GM23338 (cell line): Measurements from ENCODE around the gene EPHA6. TPM values are rescaled to one million over a fixed set of nuclear protein-coding genes. Genes with fewer than 3 reads are reported as not detected.

Experiments used
- ATAC-seq: fragments of 200-7000 bp; cut with Tn5 transposase; 3 replicates; pipeline ENCODE4 v1.9.1; 2020
- DNase-seq: peaks from one replicate; pipeline ENCODE4 v3.0.0-alpha.2; 2015; ENCODE audit warnings: low spot score
- H2AFZ ChIP-seq: fragments of 200-600 bp; sonication (generic); 2 replicates; pipeline ENCODE4 v1.8.0; 2016; ENCODE audit warnings: antibody characterized with exemption, mild to moderate bottlenecking, moderate library complexity
- H3F3A ChIP-seq: fragments of 200-600 bp; sonication (generic); replicated peaks from 2 replicates; pipeline ENCODE4 v1.8.0; 2017; ENCODE audit warnings: antibody characterized with exemption, mixed run types, low read depth
- H3K27ac ChIP-seq: fragments of 200-600 bp; sonication (generic); 2 replicates; pipeline ENCODE4 v1.6.1; 2016; ENCODE audit warnings: low read depth
- H3K27me3 ChIP-seq: fragments of 200-600 bp; sonication (generic); 2 replicates; pipeline ENCODE4 v1.8.0; 2016; ENCODE audit warnings: mild to moderate bottlenecking, mixed run types, moderate library complexity; ENCODE audit not compliant: insufficient read depth
- H3K36me3 ChIP-seq: fragments of 200-600 bp; sonication (generic); 2 replicates; pipeline ENCODE4 v1.8.0; 2016; ENCODE audit warnings: mild to moderate bottlenecking; ENCODE audit not compliant: insufficient read depth
- H3K4me1 ChIP-seq: fragments of 200-600 bp; sonication (generic); 2 replicates; pipeline ENCODE4 v1.8.0; 2016; ENCODE audit warnings: mild to moderate bottlenecking, moderate library complexity; ENCODE audit not compliant: insufficient read depth
- H3K4me2 ChIP-seq: fragments of 200-600 bp; sonication (generic); 2 replicates; pipeline ENCODE4 v1.7.1; 2017; ENCODE audit warnings: mixed run types
- H3K4me3 ChIP-seq: fragments of 200-600 bp; sonication (generic); 2 replicates; pipeline ENCODE4 v1.6.1; 2016; ENCODE audit warnings: mixed run types
- H3K79me2 ChIP-seq: fragments of 200-600 bp; sonication (generic); replicated peaks from 2 replicates; pipeline ENCODE4 v1.8.0; 2017; ENCODE audit warnings: mild to moderate bottlenecking; ENCODE audit not compliant: insufficient read depth
- H3K9me2 ChIP-seq: fragments of 200-600 bp; sonication (generic); 2 replicates; pipeline ENCODE4 v1.8.0; 2017; ENCODE audit not compliant: insufficient read depth
- H4K20me1 ChIP-seq: fragments of 200-600 bp; sonication (generic); replicated peaks from 2 replicates; pipeline ENCODE4 v1.8.0; 2017; ENCODE audit warnings: mild to moderate bottlenecking; ENCODE audit not compliant: insufficient read depth
- H3K27ac Mint-ChIP-seq: 2 replicates; pipeline ENCODE4 v1.8.0; 2020; ENCODE audit warnings: inconsistent platforms, mild to moderate bottlenecking, moderate library complexity, mixed read lengths
- H3K27me3 Mint-ChIP-seq: 3 replicates; pipeline ENCODE4 v1.8.0; 2022; ENCODE audit warnings: low read depth, mild to moderate bottlenecking, moderate library complexity, mixed read lengths, inconsistent platforms; ENCODE audit not compliant: insufficient read depth, poor library complexity
- H3K36me3 Mint-ChIP-seq: 3 replicates; pipeline ENCODE4 v1.8.0; 2021; ENCODE audit warnings: low read depth, mild to moderate bottlenecking, inconsistent platforms, moderate library complexity, mixed read lengths
- H3K4me1 Mint-ChIP-seq: 3 replicates; pipeline ENCODE4 v1.8.0; 2020; ENCODE audit warnings: mild to moderate bottlenecking, inconsistent platforms, mixed read lengths
- H3K4me3 Mint-ChIP-seq: 3 replicates; pipeline ENCODE4 v1.8.0; 2021; ENCODE audit warnings: moderate library complexity, mild to moderate bottlenecking, inconsistent platforms, mixed read lengths
- H3K9me3 Mint-ChIP-seq: 3 replicates; pipeline ENCODE4 v1.8.0; 2020; ENCODE audit warnings: moderate library complexity, mild to moderate bottlenecking, inconsistent platforms, mixed read lengths
- CREB1 ChIP-seq: fragments of 250-450 bp; sonication (Bioruptor Pico); IDR thresholded peaks from 2 replicates; pipeline ENCODE4 v1.5.0; 2020; ENCODE audit warnings: low read depth, mild to moderate bottlenecking, moderate library complexity
- EZH2 ChIP-seq: fragments of 200-600 bp; sonication (generic); IDR thresholded peaks from one replicate; pipeline ENCODE4 v1.8.0; 2017; ENCODE audit warnings: antibody characterized with exemption, mild to moderate bottlenecking, low read depth; ENCODE audit not compliant: unreplicated experiment
- EZH2phosphoT487 ChIP-seq: fragments of 200-600 bp; sonication (generic); IDR thresholded peaks from one replicate; pipeline ENCODE4 v1.8.1; 2018; ENCODE audit warnings: antibody characterized with exemption; ENCODE audit not compliant: unreplicated experiment
- JUNB ChIP-seq: IDR thresholded peaks from one replicate; pipeline ENCODE4 v1.6.1; 2016; ENCODE audit warnings: antibody characterized with exemption; ENCODE audit not compliant: unreplicated experiment
- NANOG ChIP-seq: IDR thresholded peaks from 2 replicates; pipeline ENCODE4 v1.6.1; 2016; ENCODE audit warnings: antibody characterized with exemption, borderline replicate concordance
- POLR2AphosphoS5 ChIP-seq: IDR thresholded peaks from 2 replicates; pipeline ENCODE4 v1.6.1; 2016; ENCODE audit warnings: antibody characterized with exemption, low read depth
- REST ChIP-seq: IDR thresholded peaks from one replicate; pipeline ENCODE4 v1.6.1; 2018; ENCODE audit warnings: antibody characterized with exemption; ENCODE audit not compliant: unreplicated experiment
- STAT1 ChIP-seq: IDR thresholded peaks from one replicate; pipeline ENCODE4 v1.6.1; 2016; ENCODE audit warnings: antibody characterized with exemption; ENCODE audit not compliant: unreplicated experiment
- ZNF114 ChIP-seq: fragments of 250-450 bp; sonication (Bioruptor Pico); IDR thresholded peaks from 2 replicates; pipeline ENCODE4 v1.5.0; 2020; ENCODE audit warnings: mild to moderate bottlenecking, moderate library complexity
- ZNF331 ChIP-seq: fragments of 250-450 bp; sonication (Bioruptor Pico); IDR thresholded peaks from 2 replicates; pipeline ENCODE4 v1.5.0; 2020; ENCODE audit warnings: low read depth, mild to moderate bottlenecking, moderate library complexity
- ZNF462 ChIP-seq: fragments of 250-450 bp; sonication (Bioruptor Pico); IDR thresholded peaks from 2 replicates; pipeline ENCODE4 v1.5.0; 2020; ENCODE audit warnings: mild to moderate bottlenecking, moderate library complexity
- polyA plus RNA-seq: library from polyadenylated mRNA; unstranded; fragments of >200 nt; fragmentation: Nextera tagmentation; extraction: Ambion mirVana; gene quantifications from 2 replicates; pipeline ENCODE4 v1.2.1, GENCODE V29; 2016
- total RNA-seq: library from RNA; depleted of rRNA; stranded (reverse); fragments of >200 nt; shearing (Covaris generic); gene quantifications from 2 replicates; pipeline ENCODE4 v1.2.3, GENCODE V29; 2014
- TF ChIP-seq, protein P1 (sequence below), 2 experiments: fragments of 200-600 bp in 1 of 2; sonication (generic) in 1 of 2; conservative IDR thresholded peaks; 2 replicates each; pipeline versions ENCODE4 v1.5.1 to v1.6.1; 2016 to 2017; ENCODE audit warnings: antibody characterized with exemption in 2 of 2, low read depth in 2 of 2, mild to moderate bottlenecking in 2 of 2, moderate library complexity in 1 of 2
- TF ChIP-seq, protein P2 (sequence below): IDR thresholded peaks from 2 replicates; pipeline ENCODE4 v1.6.1; 2016; ENCODE audit warnings: antibody characterized with exemption

Gene EPHA6
- total and polyA plus RNA-seq, 2 experiments from 2014 or later, result 0.37 to 2.6 TPM

DNA sequence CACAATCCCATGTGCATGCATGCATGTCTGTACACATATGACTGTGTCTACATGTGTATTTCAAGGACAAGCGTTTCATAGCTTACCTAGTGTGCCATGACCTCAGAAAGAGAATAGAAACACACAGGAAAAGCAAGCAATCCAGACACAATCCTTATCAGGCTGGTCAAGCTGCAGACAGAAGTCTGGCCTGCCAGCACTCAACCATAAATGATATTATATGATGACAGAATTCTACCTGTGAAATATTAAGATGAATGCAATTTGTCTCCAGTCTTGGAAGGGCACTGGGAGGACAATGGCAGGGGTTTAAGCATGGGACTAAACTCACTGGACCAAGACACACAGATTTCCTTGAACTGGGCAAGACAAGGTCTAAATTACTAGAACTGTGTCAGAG is 899.2 kb downstream of the EPHA6 start:
- peaks cover 19% of the 10 kb centered on the region for H3K9me3 Mint-ChIP-seq
- Histone ChIP-seq H3K4me2 (no peak overlapping the region), H4K20me1 (no peaks in the 10 kb centered on the region), H3K4me1 (peaks cover 18% of the 10 kb centered on the region; the same call in 1 of the 2 replicates), H3K9me2 (peaks cover 16% of the 10 kb centered on the region), H3K27me3 (no peaks in the 10 kb centered on the region), H3K4me3 (no peak overlapping the region), H3K36me3 (no peaks in the 10 kb centered on the region; the same call in 1 of the 2 replicates), H3K27ac (no peak overlapping the region), H3K79me2 (no peaks in the 10 kb centered on the region), H3F3A (no peaks in the 10 kb centered on the region), H2AFZ (peak overlapping the region; percentile 32; the same call in 1 of the 2 replicates)
- no peak overlapping the region for H3K4me3 Mint-ChIP-seq
- H3K27me3 Mint-ChIP-seq, result no peaks in the 10 kb centered on the region
- H3K4me1 Mint-ChIP-seq, result peaks cover 17% of the 10 kb centered on the region
- H3K27ac Mint-ChIP-seq, result no peak overlapping the region
- ATAC-seq (no peak), DNase-seq (no peak)
- no peak for TF ChIP-seq JUNB
- no peak for TF ChIP-seq STAT1
- TF ChIP-seq ZNF114, result no peak
- TF ChIP-seq ZNF462, result no peak
- TF ChIP-seq NANOG, result no peak
- TF ChIP-seq CREB1 (CRISPR knock-in tag), result no peak
- TF ChIP-seq POLR2AphosphoS5, result no peak
- TF ChIP-seq, protein P1, sequence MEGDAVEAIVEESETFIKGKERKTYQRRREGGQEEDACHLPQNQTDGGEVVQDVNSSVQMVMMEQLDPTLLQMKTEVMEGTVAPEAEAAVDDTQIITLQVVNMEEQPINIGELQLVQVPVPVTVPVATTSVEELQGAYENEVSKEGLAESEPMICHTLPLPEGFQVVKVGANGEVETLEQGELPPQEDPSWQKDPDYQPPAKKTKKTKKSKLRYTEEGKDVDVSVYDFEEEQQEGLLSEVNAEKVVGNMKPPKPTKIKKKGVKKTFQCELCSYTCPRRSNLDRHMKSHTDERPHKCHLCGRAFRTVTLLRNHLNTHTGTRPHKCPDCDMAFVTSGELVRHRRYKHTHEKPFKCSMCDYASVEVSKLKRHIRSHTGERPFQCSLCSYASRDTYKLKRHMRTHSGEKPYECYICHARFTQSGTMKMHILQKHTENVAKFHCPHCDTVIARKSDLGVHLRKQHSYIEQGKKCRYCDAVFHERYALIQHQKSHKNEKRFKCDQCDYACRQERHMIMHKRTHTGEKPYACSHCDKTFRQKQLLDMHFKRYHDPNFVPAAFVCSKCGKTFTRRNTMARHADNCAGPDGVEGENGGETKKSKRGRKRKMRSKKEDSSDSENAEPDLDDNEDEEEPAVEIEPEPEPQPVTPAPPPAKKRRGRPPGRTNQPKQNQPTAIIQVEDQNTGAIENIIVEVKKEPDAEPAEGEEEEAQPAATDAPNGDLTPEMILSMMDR (conservative IDR thresholded peaks at IDR 0.05; ENCODE audit: low read depth in 2 of 2), result no peak
- no peak for TF ChIP-seq EZH2
- TF ChIP-seq, protein P2, sequence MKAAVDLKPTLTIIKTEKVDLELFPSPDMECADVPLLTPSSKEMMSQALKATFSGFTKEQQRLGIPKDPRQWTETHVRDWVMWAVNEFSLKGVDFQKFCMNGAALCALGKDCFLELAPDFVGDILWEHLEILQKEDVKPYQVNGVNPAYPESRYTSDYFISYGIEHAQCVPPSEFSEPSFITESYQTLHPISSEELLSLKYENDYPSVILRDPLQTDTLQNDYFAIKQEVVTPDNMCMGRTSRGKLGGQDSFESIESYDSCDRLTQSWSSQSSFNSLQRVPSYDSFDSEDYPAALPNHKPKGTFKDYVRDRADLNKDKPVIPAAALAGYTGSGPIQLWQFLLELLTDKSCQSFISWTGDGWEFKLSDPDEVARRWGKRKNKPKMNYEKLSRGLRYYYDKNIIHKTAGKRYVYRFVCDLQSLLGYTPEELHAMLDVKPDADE, result no peak
- no peak for TF ChIP-seq EZH2phosphoT487
- TF ChIP-seq REST, result no peak
- no peak for TF ChIP-seq ZNF331 (CRISPR knock-in tag)
- H3K36me3 Mint-ChIP-seq, result peaks cover 10% of the 10 kb centered on the region
